NOMO-1 treated with dmso at 0.1 percent for 144 hours (cell line): ENCODE results near the gene FUT3.
A peak's percentile ranks its signal among the peaks of the same experiment; 100 is the strongest.
"Not testable (repeated sequence)": the region's sequence is repeated elsewhere in the genome, so short reads cannot be mapped to it uniquely, and the experiment has no call there.

Experiments used
- DNase-seq: peaks from one replicate; lab custom pipeline; 2025; ENCODE audit not compliant: unreplicated experiment; lab: John Stamatoyannopoulos, UW

Gene FUT3

GRCh38 chr19:5850189-5850588 is 1.1 kb downstream of the FUT3 start:
- no peak for DNase-seq

- not testable (repeated sequence) for DNase-seq
These were observed 2.6 kb downstream of the FUT3 start for GRCh38 chr19:5848621-5849020.

GRCh38 chr19:5847846-5848245 is 3.4 kb downstream of the FUT3 start:
- DNase-seq = not testable (repeated sequence)

- no peak for DNase-seq
These were observed 6.5 kb downstream of the FUT3 start for GRCh38 chr19:5844456-5845433.

GRCh38 chr19:5843295-5843927 is 7.8 kb downstream of the FUT3 start:
- DNase-seq = no peak

GRCh38 chr19:5841735-5842111 is 9.5 kb downstream of the FUT3 start:
- DNase-seq = not testable (repeated sequence)

- DNase-seq = no peak
These were observed 11.9 kb downstream of the FUT3 start, which contains the start of gene FUT6 for GRCh38 chr19:5839065-5840017. Gene FUT6, minus strand, starts transcription at chr19:5839702. Its CDS starts 7,135 bp downstream, at chr19:5832567.

GRCh38 chr19:5838353-5839064 is 12.7 kb downstream of the FUT3 start:
- no peak for DNase-seq

- no peak for DNase-seq
These were observed 13.4 kb downstream of the FUT3 start for GRCh38 chr19:5837761-5838352.

GRCh38 chr19:5832527-5833216 is 18.6 kb downstream of the FUT3 start:
- DNase-seq = no peak

GRCh38 chr19:5832061-5832460 is 19.2 kb downstream of the FUT3 start:
- DNase-seq = no peak

GRCh38 chr19:5831159-5831558 is 20.1 kb downstream of the FUT3 start:
- DNase-seq = no peak

- no peak for DNase-seq
These were observed 21.5 kb downstream of the FUT3 start for GRCh38 chr19:5829567-5830310.

GRCh38 chr19:5828661-5829566 is 22.3 kb downstream of the FUT3 start:
- DNase-seq = no peak

- peak; percentile 92 for DNase-seq
These were observed 23.2 kb downstream of the FUT3 start for GRCh38 chr19:5827891-5828660.

- no peak for DNase-seq
These were observed 23.8 kb downstream of the FUT3 start for GRCh38 chr19:5827342-5827890.
